HCT116 (cell line): Measurements from ENCODE around the gene LRG1.

Source experiments
- CEBPB ChIP-seq: IDR thresholded peaks from 2 replicates; pipeline ENCODE4 v1.6.1; 2012; ENCODE audit warnings: low read depth
- EZH2phosphoT487 ChIP-seq: fragments of 200-600 bp; IDR thresholded peaks from 2 replicates; pipeline ENCODE4 v1.6.1; 2018; ENCODE audit warnings: antibody characterized with exemption, borderline replicate concordance
- POLR2A ChIP-seq: IDR thresholded peaks from 2 replicates; pipeline ENCODE4 v1.7.0; 2011; ENCODE audit warnings: borderline replicate concordance; ENCODE audit not compliant: insufficient read depth, insufficient read length; ENCODE audit errors: extremely low read depth
- POLR2AphosphoS5 ChIP-seq: IDR thresholded peaks from 2 replicates; pipeline ENCODE4 v1.6.1; 2011; ENCODE audit warnings: mild to moderate bottlenecking, low read depth, low read length, moderate library complexity
- SRF ChIP-seq: IDR thresholded peaks from 2 replicates; pipeline ENCODE4 v1.6.1; 2012; ENCODE audit warnings: low read depth
- TF ChIP-seq, protein P1 (sequence below), 3 experiments: fragments of 200-600 bp in 1 of 3; sonication (generic) in 1 of 3; IDR thresholded peaks in 2 of 3; conservative IDR thresholded peaks in 1 of 3; 2 replicates each; pipeline ENCODE4 v1.5.1; 2012 to 2017; ENCODE audit warnings: low read depth in 2 of 3, low read length in 2 of 3, antibody characterized with exemption in 1 of 3, borderline replicate concordance in 1 of 3, control low read depth in 1 of 3, mild to moderate bottlenecking in 1 of 3, mixed read lengths in 1 of 3, mixed run types in 1 of 3, moderate library complexity in 1 of 3; ENCODE audit not compliant: insufficient read depth in 1 of 3
- TF ChIP-seq, protein P2 (sequence below): IDR thresholded peaks from 2 replicates; pipeline ENCODE4 v1.6.1; 2012; ENCODE audit warnings: low read depth

GRCh38 chr19:4537953-4538600 lies 1.8 kb downstream of the LRG1 start:
- TF ChIP-seq, protein P1, sequence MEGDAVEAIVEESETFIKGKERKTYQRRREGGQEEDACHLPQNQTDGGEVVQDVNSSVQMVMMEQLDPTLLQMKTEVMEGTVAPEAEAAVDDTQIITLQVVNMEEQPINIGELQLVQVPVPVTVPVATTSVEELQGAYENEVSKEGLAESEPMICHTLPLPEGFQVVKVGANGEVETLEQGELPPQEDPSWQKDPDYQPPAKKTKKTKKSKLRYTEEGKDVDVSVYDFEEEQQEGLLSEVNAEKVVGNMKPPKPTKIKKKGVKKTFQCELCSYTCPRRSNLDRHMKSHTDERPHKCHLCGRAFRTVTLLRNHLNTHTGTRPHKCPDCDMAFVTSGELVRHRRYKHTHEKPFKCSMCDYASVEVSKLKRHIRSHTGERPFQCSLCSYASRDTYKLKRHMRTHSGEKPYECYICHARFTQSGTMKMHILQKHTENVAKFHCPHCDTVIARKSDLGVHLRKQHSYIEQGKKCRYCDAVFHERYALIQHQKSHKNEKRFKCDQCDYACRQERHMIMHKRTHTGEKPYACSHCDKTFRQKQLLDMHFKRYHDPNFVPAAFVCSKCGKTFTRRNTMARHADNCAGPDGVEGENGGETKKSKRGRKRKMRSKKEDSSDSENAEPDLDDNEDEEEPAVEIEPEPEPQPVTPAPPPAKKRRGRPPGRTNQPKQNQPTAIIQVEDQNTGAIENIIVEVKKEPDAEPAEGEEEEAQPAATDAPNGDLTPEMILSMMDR (IDR thresholded peaks at IDR 0.05 in 2 of 3, conservative IDR thresholded peaks at IDR 0.05 in 1 of 3; ENCODE audit: borderline replicate concordance in 1 of 3, insufficient read depth in 1 of 3, low read depth in 2 of 3, low read length in 2 of 3) = no peak
- TF ChIP-seq POLR2AphosphoS5 = no peak
- no peak for TF ChIP-seq SRF
- TF ChIP-seq POLR2A = no peak
- TF ChIP-seq, protein P2, sequence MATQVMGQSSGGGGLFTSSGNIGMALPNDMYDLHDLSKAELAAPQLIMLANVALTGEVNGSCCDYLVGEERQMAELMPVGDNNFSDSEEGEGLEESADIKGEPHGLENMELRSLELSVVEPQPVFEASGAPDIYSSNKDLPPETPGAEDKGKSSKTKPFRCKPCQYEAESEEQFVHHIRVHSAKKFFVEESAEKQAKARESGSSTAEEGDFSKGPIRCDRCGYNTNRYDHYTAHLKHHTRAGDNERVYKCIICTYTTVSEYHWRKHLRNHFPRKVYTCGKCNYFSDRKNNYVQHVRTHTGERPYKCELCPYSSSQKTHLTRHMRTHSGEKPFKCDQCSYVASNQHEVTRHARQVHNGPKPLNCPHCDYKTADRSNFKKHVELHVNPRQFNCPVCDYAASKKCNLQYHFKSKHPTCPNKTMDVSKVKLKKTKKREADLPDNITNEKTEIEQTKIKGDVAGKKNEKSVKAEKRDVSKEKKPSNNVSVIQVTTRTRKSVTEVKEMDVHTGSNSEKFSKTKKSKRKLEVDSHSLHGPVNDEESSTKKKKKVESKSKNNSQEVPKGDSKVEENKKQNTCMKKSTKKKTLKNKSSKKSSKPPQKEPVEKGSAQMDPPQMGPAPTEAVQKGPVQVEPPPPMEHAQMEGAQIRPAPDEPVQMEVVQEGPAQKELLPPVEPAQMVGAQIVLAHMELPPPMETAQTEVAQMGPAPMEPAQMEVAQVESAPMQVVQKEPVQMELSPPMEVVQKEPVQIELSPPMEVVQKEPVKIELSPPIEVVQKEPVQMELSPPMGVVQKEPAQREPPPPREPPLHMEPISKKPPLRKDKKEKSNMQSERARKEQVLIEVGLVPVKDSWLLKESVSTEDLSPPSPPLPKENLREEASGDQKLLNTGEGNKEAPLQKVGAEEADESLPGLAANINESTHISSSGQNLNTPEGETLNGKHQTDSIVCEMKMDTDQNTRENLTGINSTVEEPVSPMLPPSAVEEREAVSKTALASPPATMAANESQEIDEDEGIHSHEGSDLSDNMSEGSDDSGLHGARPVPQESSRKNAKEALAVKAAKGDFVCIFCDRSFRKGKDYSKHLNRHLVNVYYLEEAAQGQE = no peak
- TF ChIP-seq CEBPB = no peak
- no peak for TF ChIP-seq EZH2phosphoT487
